GM12873 (cell line): Measurements from ENCODE around the gene SH3RF3.

Source experiments
- CTCF ChIP-seq: IDR thresholded peaks from 2 replicates; pipeline ENCODE4 v1.5.1; 2012; ENCODE audit warnings: low read depth, mild to moderate bottlenecking, moderate library complexity, low read length, control low read depth; ENCODE audit not compliant: insufficient read depth; ENCODE audit errors: missing control alignments

The SH3RF3 gene

GRCh38 chr2:109098921-109099273, 30.1 kb upstream of the SH3RF3 start:
- no peak for TF ChIP-seq CTCF

- no peak for TF ChIP-seq CTCF
These were observed 26.3 kb upstream of the SH3RF3 start for GRCh38 chr2:109102588-109103233.

GRCh38 chr2:109105113-109105512, 23.9 kb upstream of the SH3RF3 start:
- TF ChIP-seq CTCF, result no peak

GRCh38 chr2:109108740-109109139, 20.3 kb upstream of the SH3RF3 start:
- no peak for TF ChIP-seq CTCF

GRCh38 chr2:109109342-109109741, 19.7 kb upstream of the SH3RF3 start:
- no peak for TF ChIP-seq CTCF

GRCh38 chr2:109110170-109110569, 18.8 kb upstream of the SH3RF3 start:
- no peak for TF ChIP-seq CTCF

GRCh38 chr2:109117780-109118179, 11.2 kb upstream of the SH3RF3 start:
- no peak for TF ChIP-seq CTCF
